Measurements from ENCODE around the gene SLITRK5. TPM values are rescaled to one million over a fixed set of nuclear protein-coding genes. Genes with fewer than 3 reads are reported as not detected.

Gene SLITRK5
- total RNA-seq, 1 experiment from 2014 or later = not detected

DNA sequence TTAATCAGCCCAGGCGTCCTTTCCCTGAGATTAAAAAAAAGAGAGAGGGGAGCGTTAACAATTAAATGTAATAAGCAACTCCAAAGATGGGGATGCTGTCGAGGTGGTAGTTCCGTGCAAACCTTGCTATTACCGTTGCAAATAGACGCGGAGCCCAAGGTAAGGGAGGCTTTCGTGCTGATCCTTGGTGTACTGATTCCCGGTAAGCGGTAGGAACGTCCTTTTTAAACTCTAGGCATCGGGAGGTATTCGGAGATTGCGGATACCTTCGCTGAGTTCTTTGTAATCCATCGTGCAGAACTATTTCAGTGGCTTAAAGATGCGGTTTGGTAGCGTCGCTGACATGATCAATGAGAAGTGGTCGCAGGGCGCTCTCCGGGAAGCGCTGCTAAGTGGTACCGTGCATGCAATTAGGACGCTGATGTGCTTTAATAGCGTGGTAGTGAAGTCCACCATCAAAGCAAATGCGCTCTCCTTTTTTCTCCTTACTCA lies 3.1 kb downstream of the SLITRK5 start:
- Histone ChIP-seq H3K4me2 (ENCODE audit: low read length) (no peak overlapping the region), H3K4me3 (replicated peaks in 1 of 2; ENCODE audit: low read depth in 1 of 2, low read length in 2 of 2) (no peak overlapping the region), H3K9ac (ENCODE audit: low read length) (no peak overlapping the region), H2AFZ (ENCODE audit: low read depth, low read length, poor library complexity, severe bottlenecking) (no peak overlapping the region), H3K4me1 (ENCODE audit: control insufficient read depth in 1 of 2, insufficient read depth in 2 of 2, low read length in 2 of 2) (no peaks in the 10 kb centered on the region), H3K9me3 (ENCODE audit: control insufficient read depth in 1 of 2, insufficient read depth in 1 of 2, low read depth in 1 of 2, low read length in 2 of 2) (no peaks in the 10 kb centered on the region; a peak in 1 of 4 replicates), H3K36me3 (ENCODE audit: control insufficient read depth in 1 of 2, insufficient read depth in 2 of 2, low read length in 2 of 2) (no peaks in the 10 kb centered on the region), H3K79me2 (ENCODE audit: insufficient read depth, low read length) (no peaks in the 10 kb centered on the region), H3K27me3 (ENCODE audit: insufficient read depth, low read length) (no peaks in the 10 kb centered on the region), H3K9me2 (ENCODE audit: insufficient read depth) (no peaks in the 10 kb centered on the region), H4K20me1 (ENCODE audit: insufficient read depth) (no peaks in the 10 kb centered on the region), H3K27ac (ENCODE audit: low read depth, low read length) (no peak overlapping the region)
- ChIA-PET CTCF (no interaction called here), RAD21 (ENCODE audit: low non-redundant PET in 1 of 2, low total read pairs in 2 of 2, uncharacterized antibody in 2 of 2, unreplicated experiment in 2 of 2) (no interaction called here), POLR2A (no interaction called here)
- no TSS peak for BruUV-seq (replicated peaks)
- ATAC-seq (no peak), DNase-seq (ENCODE audit: low read depth, low spot score) (no peak)
- TF ChIP-seq, protein P1, sequence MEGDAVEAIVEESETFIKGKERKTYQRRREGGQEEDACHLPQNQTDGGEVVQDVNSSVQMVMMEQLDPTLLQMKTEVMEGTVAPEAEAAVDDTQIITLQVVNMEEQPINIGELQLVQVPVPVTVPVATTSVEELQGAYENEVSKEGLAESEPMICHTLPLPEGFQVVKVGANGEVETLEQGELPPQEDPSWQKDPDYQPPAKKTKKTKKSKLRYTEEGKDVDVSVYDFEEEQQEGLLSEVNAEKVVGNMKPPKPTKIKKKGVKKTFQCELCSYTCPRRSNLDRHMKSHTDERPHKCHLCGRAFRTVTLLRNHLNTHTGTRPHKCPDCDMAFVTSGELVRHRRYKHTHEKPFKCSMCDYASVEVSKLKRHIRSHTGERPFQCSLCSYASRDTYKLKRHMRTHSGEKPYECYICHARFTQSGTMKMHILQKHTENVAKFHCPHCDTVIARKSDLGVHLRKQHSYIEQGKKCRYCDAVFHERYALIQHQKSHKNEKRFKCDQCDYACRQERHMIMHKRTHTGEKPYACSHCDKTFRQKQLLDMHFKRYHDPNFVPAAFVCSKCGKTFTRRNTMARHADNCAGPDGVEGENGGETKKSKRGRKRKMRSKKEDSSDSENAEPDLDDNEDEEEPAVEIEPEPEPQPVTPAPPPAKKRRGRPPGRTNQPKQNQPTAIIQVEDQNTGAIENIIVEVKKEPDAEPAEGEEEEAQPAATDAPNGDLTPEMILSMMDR (IDR thresholded peaks at IDR 0.05 in 2 of 3, conservative IDR thresholded peaks at IDR 0.05 in 1 of 3; ENCODE audit: borderline replicate concordance in 1 of 3, insufficient read depth in 1 of 3, low read depth in 2 of 3, low read length in 2 of 3) = no peak
- intact Hi-C loops (cut with micrococcal nuclease) = no loop called here

DNA sequence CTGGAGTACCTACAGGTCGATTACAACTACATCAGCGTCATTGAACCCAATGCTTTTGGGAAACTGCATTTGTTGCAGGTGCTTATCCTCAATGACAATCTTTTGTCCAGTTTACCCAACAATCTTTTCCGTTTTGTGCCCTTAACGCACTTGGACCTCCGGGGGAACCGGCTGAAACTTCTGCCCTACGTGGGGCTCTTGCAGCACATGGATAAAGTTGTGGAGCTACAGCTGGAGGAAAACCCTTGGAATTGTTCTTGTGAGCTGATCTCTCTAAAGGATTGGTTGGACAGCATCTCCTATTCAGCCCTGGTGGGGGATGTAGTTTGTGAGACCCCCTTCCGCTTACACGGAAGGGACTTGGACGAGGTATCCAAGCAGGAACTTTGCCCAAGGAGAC lies 4.7 kb downstream of the SLITRK5 start:
- Histone ChIP-seq H4K20me1 (ENCODE audit: insufficient read depth) (no peaks in the 10 kb centered on the region), H3K27ac (ENCODE audit: low read depth, low read length) (no peak overlapping the region), H3K4me3 (replicated peaks in 1 of 2; ENCODE audit: low read depth in 1 of 2, low read length in 2 of 2) (no peak overlapping the region), H3K9ac (ENCODE audit: low read length) (no peak overlapping the region), H3K79me2 (ENCODE audit: insufficient read depth, low read length) (no peaks in the 10 kb centered on the region), H3K36me3 (ENCODE audit: control insufficient read depth in 1 of 2, insufficient read depth in 2 of 2, low read length in 2 of 2) (no peaks in the 10 kb centered on the region), H2AFZ (ENCODE audit: low read depth, low read length, poor library complexity, severe bottlenecking) (no peak overlapping the region), H3K4me1 (ENCODE audit: control insufficient read depth in 1 of 2, insufficient read depth in 2 of 2, low read length in 2 of 2) (no peaks in the 10 kb centered on the region), H3K27me3 (ENCODE audit: insufficient read depth, low read length) (no peaks in the 10 kb centered on the region), H3K9me2 (ENCODE audit: insufficient read depth) (no peaks in the 10 kb centered on the region), H3K9me3 (ENCODE audit: control insufficient read depth in 1 of 2, insufficient read depth in 1 of 2, low read depth in 1 of 2, low read length in 2 of 2) (no peaks in the 10 kb centered on the region; a peak in 1 of 4 replicates), H3K4me2 (ENCODE audit: low read length) (no peak overlapping the region)
- DNase-seq (ENCODE audit: low read depth, low spot score) (no peak), ATAC-seq (no peak)
- BruUV-seq (replicated peaks) = no TSS peak
- CTCF ChIA-PET = no interaction called here
- intact Hi-C loops (cut with micrococcal nuclease) = no loop called here
- RAD21 ChIA-PET (ENCODE audit: low non-redundant PET in 1 of 2, low total read pairs in 2 of 2, uncharacterized antibody in 2 of 2, unreplicated experiment in 2 of 2) = no interaction called here
- POLR2A ChIA-PET = no interaction called here
- TF ChIP-seq TCF7L2 (IDR thresholded peaks at IDR 0.05; ENCODE audit: borderline replicate concordance, extremely low read depth, insufficient read depth, insufficient read length) (no peak), SRF (IDR thresholded peaks at IDR 0.05; ENCODE audit: low read depth) (no peak), EZH2phosphoT487 (IDR thresholded peaks at IDR 0.05; ENCODE audit: borderline replicate concordance) (no peak), ELF1 (IDR thresholded peaks at IDR 0.05; ENCODE audit: borderline replicate concordance, low read depth) (no peak), SIN3A (IDR thresholded peaks at IDR 0.05; ENCODE audit: low read depth) (no peak), RAD21 (IDR thresholded peaks at IDR 0.05; ENCODE audit: low read depth) (no peak), FOSL1 (IDR thresholded peaks at IDR 0.05; ENCODE audit: low read depth) (no peak), YY1 (IDR thresholded peaks at IDR 0.05; ENCODE audit: extremely low read depth, insufficient replicate concordance, low read depth, low read length) (no peak), CBX3 (IDR thresholded peaks at IDR 0.05; ENCODE audit: low read depth) (no peak), EGR1 (IDR thresholded peaks at IDR 0.05; ENCODE audit: low read depth) (no peak), CEBPB (IDR thresholded peaks at IDR 0.05; ENCODE audit: low read depth) (no peak)
- TF ChIP-seq, protein P2, sequence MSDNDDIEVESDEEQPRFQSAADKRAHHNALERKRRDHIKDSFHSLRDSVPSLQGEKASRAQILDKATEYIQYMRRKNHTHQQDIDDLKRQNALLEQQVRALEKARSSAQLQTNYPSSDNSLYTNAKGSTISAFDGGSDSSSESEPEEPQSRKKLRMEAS (IDR thresholded peaks at IDR 0.05) = no peak
- TF ChIP-seq, protein P3, sequence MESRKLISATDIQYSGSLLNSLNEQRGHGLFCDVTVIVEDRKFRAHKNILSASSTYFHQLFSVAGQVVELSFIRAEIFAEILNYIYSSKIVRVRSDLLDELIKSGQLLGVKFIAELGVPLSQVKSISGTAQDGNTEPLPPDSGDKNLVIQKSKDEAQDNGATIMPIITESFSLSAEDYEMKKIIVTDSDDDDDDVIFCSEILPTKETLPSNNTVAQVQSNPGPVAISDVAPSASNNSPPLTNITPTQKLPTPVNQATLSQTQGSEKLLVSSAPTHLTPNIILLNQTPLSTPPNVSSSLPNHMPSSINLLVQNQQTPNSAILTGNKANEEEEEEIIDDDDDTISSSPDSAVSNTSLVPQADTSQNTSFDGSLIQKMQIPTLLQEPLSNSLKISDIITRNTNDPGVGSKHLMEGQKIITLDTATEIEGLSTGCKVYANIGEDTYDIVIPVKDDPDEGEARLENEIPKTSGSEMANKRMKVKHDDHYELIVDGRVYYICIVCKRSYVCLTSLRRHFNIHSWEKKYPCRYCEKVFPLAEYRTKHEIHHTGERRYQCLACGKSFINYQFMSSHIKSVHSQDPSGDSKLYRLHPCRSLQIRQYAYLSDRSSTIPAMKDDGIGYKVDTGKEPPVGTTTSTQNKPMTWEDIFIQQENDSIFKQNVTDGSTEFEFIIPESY (IDR thresholded peaks at IDR 0.05; ENCODE audit: extremely low read depth, insufficient replicate concordance, low read length) = no peak
